Fibroblast of lung (primary cell): ENCODE results near the gene CDH19.

Source experiments
- CTCF ChIP-seq, 2 donors: IDR thresholded peaks in 1 of 2; conservative IDR thresholded peaks in 1 of 2; 1 replicate in 1 of 2; 2 replicates in 1 of 2; pipeline ENCODE4 v1.5.1; 2011 to 2012; ENCODE audit warnings: low read length in 2 of 2, control low read depth in 1 of 2, inconsistent platforms in 1 of 2, low read depth in 1 of 2, mild to moderate bottlenecking in 1 of 2
- EZH2 ChIP-seq: IDR thresholded peaks from 2 replicates; pipeline ENCODE4 v1.5.1; 2012; ENCODE audit warnings: low read length, control low read depth, mild to moderate bottlenecking; ENCODE audit errors: missing control alignments

- TF ChIP-seq CTCF (conservative IDR thresholded peaks at IDR 0.05 in 1 of 2, IDR thresholded peaks at IDR 0.05 in 1 of 2; ENCODE audit: low read depth in 1 of 2, low read length in 2 of 2) (no peak), EZH2 (no peak)
Observed at GRCh38 chr18:66510357-66511045, 93.4 kb downstream of the CDH19 start.
